Fibroblast of the aortic adventitia (primary cell): ENCODE measurements around the gene OXER1. TPM values are rescaled to one million over a fixed set of nuclear protein-coding genes. Genes with fewer than 3 reads are reported as not detected.
"Not testable (repeated sequence)": the region's sequence is repeated elsewhere in the genome, so short reads cannot be mapped to it uniquely, and the experiment has no call there.

Experiments used
- DNase-seq: peaks from one replicate; pipeline ENCODE4 v3.0.0-alpha.2; 2010; ENCODE audit warnings: low read depth
- H3K4me3 ChIP-seq: 2 replicates; pipeline ENCODE4 v1.5.1; 2011; ENCODE audit warnings: low read depth, mild to moderate bottlenecking, control low read depth, low read length, moderate library complexity
- total RNA-seq: library from RNA; depleted of rRNA; stranded (reverse); fragments of >200 nt; gene quantifications from 2 replicates; pipeline ENCODE4 v1.2.3, GENCODE V29; 2012; ENCODE audit warnings: low replicate concordance
- TF ChIP-seq, protein P1 (sequence below): IDR thresholded peaks from 2 replicates; pipeline ENCODE4 v1.5.1; 2011; ENCODE audit warnings: mild to moderate bottlenecking, low read length, control low read depth, inconsistent platforms; ENCODE audit not compliant: insufficient read depth

OXER1 gene
- total RNA-seq, 1 donor: 0.27 TPM

DNA sequence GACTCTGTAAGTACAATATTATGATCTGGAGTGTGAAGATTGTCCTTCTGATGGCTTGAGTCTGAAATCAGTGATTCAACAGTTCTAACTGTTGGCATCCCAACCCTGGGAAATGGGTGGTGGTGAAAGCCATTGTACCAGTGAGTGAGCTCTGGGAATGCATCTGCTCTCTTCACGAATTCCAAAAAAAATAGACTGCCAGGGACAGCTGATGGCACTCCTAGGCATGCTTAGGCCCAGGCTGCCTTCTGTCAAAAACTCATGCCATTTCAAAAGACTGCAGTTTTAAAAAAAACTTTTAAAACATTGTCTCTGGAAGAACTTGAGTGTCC, 20.3 kb downstream of the OXER1 start:
- no peak for DNase-seq
- TF ChIP-seq, protein P1, sequence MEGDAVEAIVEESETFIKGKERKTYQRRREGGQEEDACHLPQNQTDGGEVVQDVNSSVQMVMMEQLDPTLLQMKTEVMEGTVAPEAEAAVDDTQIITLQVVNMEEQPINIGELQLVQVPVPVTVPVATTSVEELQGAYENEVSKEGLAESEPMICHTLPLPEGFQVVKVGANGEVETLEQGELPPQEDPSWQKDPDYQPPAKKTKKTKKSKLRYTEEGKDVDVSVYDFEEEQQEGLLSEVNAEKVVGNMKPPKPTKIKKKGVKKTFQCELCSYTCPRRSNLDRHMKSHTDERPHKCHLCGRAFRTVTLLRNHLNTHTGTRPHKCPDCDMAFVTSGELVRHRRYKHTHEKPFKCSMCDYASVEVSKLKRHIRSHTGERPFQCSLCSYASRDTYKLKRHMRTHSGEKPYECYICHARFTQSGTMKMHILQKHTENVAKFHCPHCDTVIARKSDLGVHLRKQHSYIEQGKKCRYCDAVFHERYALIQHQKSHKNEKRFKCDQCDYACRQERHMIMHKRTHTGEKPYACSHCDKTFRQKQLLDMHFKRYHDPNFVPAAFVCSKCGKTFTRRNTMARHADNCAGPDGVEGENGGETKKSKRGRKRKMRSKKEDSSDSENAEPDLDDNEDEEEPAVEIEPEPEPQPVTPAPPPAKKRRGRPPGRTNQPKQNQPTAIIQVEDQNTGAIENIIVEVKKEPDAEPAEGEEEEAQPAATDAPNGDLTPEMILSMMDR: no peak
- no peak overlapping the region for H3K4me3 ChIP-seq

DNA sequence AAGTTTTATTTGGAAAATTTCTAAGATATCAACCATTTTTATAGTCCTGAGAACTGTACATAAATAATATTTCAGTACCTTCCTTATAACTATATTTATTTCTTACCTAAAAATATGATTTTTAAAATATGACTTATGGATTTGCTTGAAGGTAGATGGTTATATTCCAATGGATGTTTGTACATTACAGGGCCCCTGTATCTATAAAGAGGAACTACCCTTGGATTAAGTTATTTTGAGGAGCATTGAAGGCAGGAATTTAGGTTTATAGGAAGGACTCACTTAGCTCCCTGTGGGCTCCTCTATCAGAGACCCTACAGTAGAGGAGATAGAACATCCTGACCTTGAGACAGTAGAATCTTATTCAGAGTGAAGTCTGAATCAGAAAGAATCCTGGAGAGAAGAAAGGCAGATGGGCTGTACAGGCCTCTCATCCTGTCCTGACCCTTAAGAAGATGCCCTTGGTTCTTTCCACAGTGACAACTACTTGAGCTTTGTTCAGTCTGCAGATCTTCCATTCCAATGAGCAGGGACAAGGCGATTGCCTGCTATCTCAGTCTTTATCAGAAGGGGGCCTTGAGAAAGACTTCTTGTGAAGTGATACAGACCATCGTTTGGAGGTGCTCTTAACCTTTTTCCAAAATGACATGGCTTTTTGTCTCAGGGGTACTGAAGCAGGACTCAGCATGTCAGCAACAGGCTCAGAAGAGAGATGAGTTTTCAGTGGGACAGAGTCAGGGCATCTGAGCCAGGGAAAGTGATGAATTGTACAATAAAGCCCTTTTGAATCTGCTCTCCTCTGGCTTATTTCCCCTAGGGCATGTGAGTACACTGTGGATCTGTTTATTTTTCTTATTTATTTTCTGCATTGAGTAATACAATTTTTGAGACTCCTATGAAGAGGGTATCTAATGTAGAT, 20.9 kb downstream of the OXER1 start:
- no peak for DNase-seq
- TF ChIP-seq, protein P1: no peak
- no peak overlapping the region for H3K4me3 ChIP-seq

- TF ChIP-seq, protein P1: no peak
- peak; percentile 7 for DNase-seq
- H3K4me3 ChIP-seq: no peak overlapping the region
Measured at GRCh38 chr2:42741140-42741539, 22.8 kb downstream of the OXER1 start.

- TF ChIP-seq, protein P1: no peak
- H3K4me3 ChIP-seq: no peak overlapping the region
- DNase-seq: no peak
Measured at GRCh38 chr2:42736598-42737322, 27.2 kb downstream of the OXER1 start.

DNA sequence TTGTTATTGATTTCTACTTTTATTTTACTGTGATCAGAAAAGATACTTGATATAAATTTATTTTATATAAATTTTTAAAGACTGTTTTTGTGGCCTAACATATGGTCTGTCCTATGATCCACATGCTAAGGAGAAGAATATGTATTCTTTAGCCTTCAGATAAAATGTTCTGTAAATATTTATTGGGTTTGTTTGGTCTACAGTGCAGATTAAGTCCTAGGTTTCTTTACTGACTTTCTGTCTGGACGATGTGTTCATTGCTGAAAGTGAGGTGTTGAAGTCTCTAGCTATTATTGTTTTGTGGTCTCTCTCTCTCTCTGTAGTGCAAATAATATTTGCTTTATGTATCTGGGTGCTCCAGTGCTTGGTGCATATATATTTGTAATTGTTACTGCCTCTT, 30.1 kb downstream of the OXER1 start:
- no peak overlapping the region for H3K4me3 ChIP-seq
- TF ChIP-seq, protein P1: no peak
- no peak for DNase-seq

- not testable (repeated sequence) for DNase-seq, H3K4me3 ChIP-seq
Measured at GRCh38 chr2:42731316-42731715, 32.6 kb downstream of the OXER1 start.

DNA sequence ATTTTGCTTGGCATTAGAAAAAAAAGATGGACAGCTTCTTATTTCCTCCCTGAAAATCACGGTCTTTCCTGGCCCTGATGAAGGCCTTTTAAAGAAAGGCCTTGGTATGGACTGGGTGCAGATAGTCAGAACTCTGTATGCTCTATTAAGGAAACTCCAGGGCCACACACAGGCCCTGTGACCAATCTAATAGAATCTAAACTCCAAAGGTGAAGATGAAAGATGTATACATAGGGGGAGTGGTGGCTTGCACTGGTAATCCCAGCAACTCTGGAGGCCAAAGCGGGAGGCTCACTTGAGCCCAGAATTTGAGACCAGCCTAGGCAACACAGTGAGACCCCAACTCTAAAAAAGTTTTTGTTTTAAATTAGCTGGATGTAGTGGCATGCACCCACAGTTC, 37.3 kb downstream of the OXER1 start:
- H3K4me3 ChIP-seq: no peak overlapping the region
- TF ChIP-seq, protein P1: no peak
- DNase-seq: no peak
